Uterus (tissue), 4 donors: ENCODE data around the gene DUSP23. TPM values are rescaled to one million over a fixed set of nuclear protein-coding genes. Genes with fewer than 3 reads are reported as not detected.

Source experiments
- DNase-seq, 2 donors: peaks; one replicate each; pipeline ENCODE4 v3.0.0-alpha.2; 2019 to 2020
- H3K27ac ChIP-seq, 2 donors: fragments of 200-600 bp; sonication (generic); 1 replicate in 1 of 2; 2 replicates in 1 of 2; pipeline ENCODE4 v1.5.1; 2016 to 2018
- H3K27me3 ChIP-seq, 2 donors: fragments of 200-600 bp; sonication (generic); one replicate each; pipeline ENCODE4 v1.5.1; 2018 to 2019; ENCODE audit warnings: control low read depth in 1 of 2
- H3K36me3 ChIP-seq, 2 donors: fragments of 200-600 bp; sonication (generic); one replicate each; pipeline ENCODE4 v1.5.1; 2019; ENCODE audit warnings: control low read depth in 1 of 2
- H3K4me1 ChIP-seq, 2 donors: fragments of 200-600 bp; sonication (generic); one replicate each; pipeline ENCODE4 v1.5.1; 2018 to 2019; ENCODE audit warnings: control low read depth in 1 of 2
- H3K4me3 ChIP-seq, 2 donors: fragments of 200-600 bp; sonication (generic); 1 replicate in 1 of 2; 2 replicates in 1 of 2; pipeline ENCODE4 v1.5.1; 2018 to 2019; ENCODE audit warnings: mild to moderate bottlenecking in 1 of 2
- H3K9me3 ChIP-seq, 2 donors: fragments of 200-600 bp; sonication (generic); one replicate each; pipeline ENCODE4 v1.5.1; 2019; ENCODE audit warnings: control low read depth in 1 of 2
- POLR2A ChIP-seq, 2 donors: fragments of 450-650 bp; IDR thresholded peaks; one replicate each; pipeline ENCODE4 v1.6.1; 2016; ENCODE audit warnings: antibody characterized with exemption in 2 of 2, mild to moderate bottlenecking in 1 of 2, moderate library complexity in 1 of 2
- intact Hi-C: fragments of 100-400 bp; cut with DNase I; formaldehyde crosslinking; loops from one replicate; pipeline ENCODE4 v1.15.1; 2023; ENCODE audit warnings: low total_unique reads
- total RNA-seq, 4 donors: library from RNA; depleted of rRNA in 3 of 4; stranded (reverse); fragments of >200 nt in 3 of 4; gene quantifications; one replicate each; pipeline versions ENCODE4 v1.1.0 to v1.2.4, GENCODE V29; 2014 to 2023
- TF ChIP-seq, protein P1 (sequence below), 4 experiments: fragments of 200-600 bp in 2 of 4; fragments of 450-650 bp in 2 of 4; sonication (generic) in 2 of 4; IDR thresholded peaks; one replicate each; pipeline ENCODE4 v1.5.1; 2016 to 2019; ENCODE audit warnings: antibody characterized with exemption in 4 of 4, mild to moderate bottlenecking in 2 of 4, moderate library complexity in 1 of 4
- donor health status: DM: yes; HTN: yes; CAD: no.

DUSP23 gene
- total RNA-seq, 4 donors from 2014 or later = 15.6 to 121 (median 50.8) TPM

GRCh38 chr1:159791031-159791430 lies 10.3 kb downstream of the DUSP23 start:
- no peak for DNase-seq

DNA sequence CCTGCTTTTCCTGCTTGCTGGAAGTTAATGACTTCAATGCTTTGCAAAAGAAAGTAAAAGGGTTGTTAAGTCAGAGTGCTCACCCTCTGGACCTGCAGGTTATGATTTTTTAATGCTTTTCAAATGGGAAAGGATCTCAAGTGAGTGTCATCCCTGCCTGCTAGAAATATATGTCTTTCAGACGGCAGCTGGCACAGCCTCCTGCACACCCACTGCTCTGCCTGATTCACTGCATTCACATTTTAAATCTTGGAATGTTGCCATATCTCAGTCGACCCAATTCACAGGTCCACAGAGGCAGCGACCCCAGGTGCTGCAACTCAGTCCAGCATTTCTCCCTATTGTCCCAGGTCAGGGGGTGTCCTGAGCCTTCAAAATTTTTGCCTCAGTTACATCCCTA lies 10.7 kb downstream of the DUSP23 start:
- no peak for DNase-seq
- Histone ChIP-seq H3K4me3 (no peak overlapping the region), H3K27me3 (no peaks in the 10 kb centered on the region), H3K9me3 (no peaks in the 10 kb centered on the region), H3K4me1 (no peaks in the 10 kb centered on the region), H3K36me3 (no peaks in the 10 kb centered on the region), H3K27ac (no peak overlapping the region)
- TF ChIP-seq POLR2A (IDR thresholded peaks at IDR 0.05) = no peak
- intact Hi-C loops = no loop called here

More at GRCh38 chr1:159791031-159791430, 10.3 kb downstream of the DUSP23 start:
- intact Hi-C loops = no loop called here
- no peaks in the 10 kb centered on the region for H3K9me3 ChIP-seq
- H3K36me3 ChIP-seq = no peaks in the 10 kb centered on the region
- no peaks in the 10 kb centered on the region for H3K4me1 ChIP-seq
- H3K27me3 ChIP-seq = no peaks in the 10 kb centered on the region
- TF ChIP-seq POLR2A (IDR thresholded peaks at IDR 0.05) = no peak
- TF ChIP-seq, protein P1, sequence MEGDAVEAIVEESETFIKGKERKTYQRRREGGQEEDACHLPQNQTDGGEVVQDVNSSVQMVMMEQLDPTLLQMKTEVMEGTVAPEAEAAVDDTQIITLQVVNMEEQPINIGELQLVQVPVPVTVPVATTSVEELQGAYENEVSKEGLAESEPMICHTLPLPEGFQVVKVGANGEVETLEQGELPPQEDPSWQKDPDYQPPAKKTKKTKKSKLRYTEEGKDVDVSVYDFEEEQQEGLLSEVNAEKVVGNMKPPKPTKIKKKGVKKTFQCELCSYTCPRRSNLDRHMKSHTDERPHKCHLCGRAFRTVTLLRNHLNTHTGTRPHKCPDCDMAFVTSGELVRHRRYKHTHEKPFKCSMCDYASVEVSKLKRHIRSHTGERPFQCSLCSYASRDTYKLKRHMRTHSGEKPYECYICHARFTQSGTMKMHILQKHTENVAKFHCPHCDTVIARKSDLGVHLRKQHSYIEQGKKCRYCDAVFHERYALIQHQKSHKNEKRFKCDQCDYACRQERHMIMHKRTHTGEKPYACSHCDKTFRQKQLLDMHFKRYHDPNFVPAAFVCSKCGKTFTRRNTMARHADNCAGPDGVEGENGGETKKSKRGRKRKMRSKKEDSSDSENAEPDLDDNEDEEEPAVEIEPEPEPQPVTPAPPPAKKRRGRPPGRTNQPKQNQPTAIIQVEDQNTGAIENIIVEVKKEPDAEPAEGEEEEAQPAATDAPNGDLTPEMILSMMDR (IDR thresholded peaks at IDR 0.05) = no peak
- H3K4me3 ChIP-seq = no peak overlapping the region
- no peak overlapping the region for H3K27ac ChIP-seq

DNA sequence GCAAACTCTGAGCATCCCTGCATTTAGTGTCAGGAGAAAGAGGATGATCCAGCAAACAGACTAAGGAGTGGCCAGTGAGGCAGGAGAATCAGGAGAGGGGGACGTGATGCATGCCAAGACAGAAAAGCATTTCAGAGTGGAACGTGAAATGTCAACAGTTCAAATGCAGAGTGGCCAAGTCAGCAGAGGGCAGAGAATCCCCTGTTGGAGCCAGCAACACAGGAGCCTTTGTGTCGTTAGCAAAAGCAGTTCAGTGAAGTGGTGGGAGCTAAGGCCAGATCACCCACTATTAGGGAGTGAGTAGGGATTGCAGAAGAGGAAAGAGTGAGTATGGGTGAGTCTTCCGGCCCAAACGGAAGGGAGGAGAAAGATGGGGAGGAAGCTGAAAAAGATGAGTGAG lies 14.8 kb downstream of the DUSP23 start:
- Histone ChIP-seq H3K9me3 (no peaks in the 10 kb centered on the region), H3K36me3 (no peaks in the 10 kb centered on the region), H3K27me3 (no peaks in the 10 kb centered on the region), H3K27ac (no peak overlapping the region), H3K4me3 (no peak overlapping the region), H3K4me1 (no peaks in the 10 kb centered on the region)
- TF ChIP-seq, protein P1 (IDR thresholded peaks at IDR 0.05) = no peak
- no peak for TF ChIP-seq POLR2A (IDR thresholded peaks at IDR 0.05)
- no peak for DNase-seq
- intact Hi-C loops = no loop called here

DNA sequence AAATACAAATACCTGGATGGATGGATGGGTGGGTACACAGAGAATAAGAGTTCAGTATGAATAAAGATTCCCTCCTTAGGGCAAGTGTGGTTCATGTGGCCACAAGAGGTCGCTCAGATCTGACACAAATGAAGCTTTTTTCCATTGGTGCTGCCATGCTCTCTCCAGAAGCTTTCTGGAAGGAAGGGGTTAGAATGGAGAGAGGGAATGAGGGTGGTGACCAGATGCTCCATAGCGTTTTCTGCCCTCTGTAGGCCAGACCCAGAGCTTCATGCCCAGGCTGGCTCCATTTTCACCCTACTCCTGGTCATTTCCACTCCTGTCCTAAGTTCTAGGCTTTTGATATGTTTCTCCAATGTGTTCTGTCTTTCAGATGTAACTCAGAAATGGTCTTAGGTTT lies 18.1 kb downstream of the DUSP23 start:
- intact Hi-C loops = no loop called here
- no peak overlapping the region for H3K27ac ChIP-seq
- DNase-seq = peak; percentile 55 to 67
- no peaks in the 10 kb centered on the region for H3K36me3 ChIP-seq
- H3K4me3 ChIP-seq = no peak overlapping the region
- H3K9me3 ChIP-seq = no peaks in the 10 kb centered on the region
- H3K27me3 ChIP-seq = no peaks in the 10 kb centered on the region
- no peaks in the 10 kb centered on the region for H3K4me1 ChIP-seq
- TF ChIP-seq, protein P1 (IDR thresholded peaks at IDR 0.05) = peak; percentile 65 to 76 (median 73)
- TF ChIP-seq POLR2A (IDR thresholded peaks at IDR 0.05) = no peak

DNA sequence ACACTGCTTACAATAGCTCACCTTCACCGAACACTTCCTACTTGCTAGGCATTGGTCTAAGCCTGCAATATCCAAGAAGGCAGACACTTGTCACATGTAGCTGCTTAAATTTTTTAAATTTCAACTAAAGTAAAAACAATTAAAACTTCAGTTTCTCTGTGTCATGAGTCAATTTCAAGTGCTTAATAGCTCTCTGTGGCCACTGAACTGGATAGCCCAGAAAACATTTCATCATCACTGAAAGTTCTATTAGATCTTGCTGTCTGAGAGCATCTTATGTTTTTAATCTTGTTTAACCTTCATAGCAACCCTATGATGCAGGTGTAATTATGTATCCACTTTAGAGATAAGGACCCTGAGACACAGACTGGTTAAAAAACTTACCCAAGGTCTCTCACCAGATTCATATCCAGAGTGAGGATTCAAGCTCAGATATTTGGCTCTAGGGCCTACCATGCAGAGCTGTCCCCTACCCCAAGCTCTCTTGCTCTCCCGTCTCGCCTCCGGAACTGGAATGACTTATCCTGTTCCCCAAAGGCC lies 18.8 kb downstream of the DUSP23 start:
- TF ChIP-seq, protein P1 (IDR thresholded peaks at IDR 0.05) = no peak
- TF ChIP-seq POLR2A (IDR thresholded peaks at IDR 0.05) = no peak
- no peaks in the 10 kb centered on the region for H3K9me3 ChIP-seq
- no peaks in the 10 kb centered on the region for H3K36me3 ChIP-seq
- no peak for DNase-seq
- no peaks in the 10 kb centered on the region for H3K4me1 ChIP-seq
- intact Hi-C loops = no loop called here
- no peak overlapping the region for H3K27ac ChIP-seq
- no peaks in the 10 kb centered on the region for H3K27me3 ChIP-seq
- H3K4me3 ChIP-seq = no peak overlapping the region
